Hypothalamus (tissue), 51 donors: ENCODE measurements around the gene HNRNPF.
"Not testable (repeated sequence)": the region's sequence is repeated elsewhere in the genome, so short reads cannot be mapped to it uniquely, and the experiment has no call there.

Experiments used
- DNase-seq, 51 donors: peaks; one replicate each; lab custom pipeline; 2025; lab: John Stamatoyannopoulos, UW

The HNRNPF gene

GRCh38 chr10:43408710-43409384, at the start of gene HNRNPF:
Gene HNRNPF, minus strand, starts transcription at chr10:43409186. Its CDS starts 21,302 bp downstream, at chr10:43387884.
- peak; percentile 74 to 98 (median 92) for DNase-seq

GRCh38 chr10:43458227-43458626, 49.2 kb upstream of the HNRNPF start:
- no peak for DNase-seq

DNA sequence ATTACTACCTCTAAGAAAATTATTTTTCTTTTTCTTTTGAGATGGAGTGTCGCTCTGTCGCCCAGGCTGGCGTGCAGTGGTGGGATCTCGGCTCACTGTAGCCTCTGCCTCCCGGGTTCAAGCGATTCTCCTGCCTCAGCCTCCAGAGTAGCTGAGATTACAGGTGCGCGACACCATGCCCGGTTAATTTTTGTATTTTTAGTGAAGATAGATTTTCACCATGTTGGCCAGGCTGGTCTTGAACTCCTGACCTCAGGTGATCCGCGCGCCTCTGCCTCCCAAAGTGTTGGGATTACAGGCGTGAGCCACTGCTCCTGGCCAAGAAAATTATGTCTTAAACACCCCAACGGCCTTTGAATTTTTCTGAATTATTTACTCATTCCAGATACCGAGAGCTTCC, 47.6 kb upstream of the HNRNPF start:
- not testable (repeated sequence) for DNase-seq

GRCh38 chr10:43454025-43454424, 45.0 kb upstream of the HNRNPF start:
- not testable (repeated sequence) for DNase-seq

GRCh38 chr10:43453266-43453831, 44.4 kb upstream of the HNRNPF start:
- peak in 1 of 51 donors; percentile 8 for DNase-seq

DNA sequence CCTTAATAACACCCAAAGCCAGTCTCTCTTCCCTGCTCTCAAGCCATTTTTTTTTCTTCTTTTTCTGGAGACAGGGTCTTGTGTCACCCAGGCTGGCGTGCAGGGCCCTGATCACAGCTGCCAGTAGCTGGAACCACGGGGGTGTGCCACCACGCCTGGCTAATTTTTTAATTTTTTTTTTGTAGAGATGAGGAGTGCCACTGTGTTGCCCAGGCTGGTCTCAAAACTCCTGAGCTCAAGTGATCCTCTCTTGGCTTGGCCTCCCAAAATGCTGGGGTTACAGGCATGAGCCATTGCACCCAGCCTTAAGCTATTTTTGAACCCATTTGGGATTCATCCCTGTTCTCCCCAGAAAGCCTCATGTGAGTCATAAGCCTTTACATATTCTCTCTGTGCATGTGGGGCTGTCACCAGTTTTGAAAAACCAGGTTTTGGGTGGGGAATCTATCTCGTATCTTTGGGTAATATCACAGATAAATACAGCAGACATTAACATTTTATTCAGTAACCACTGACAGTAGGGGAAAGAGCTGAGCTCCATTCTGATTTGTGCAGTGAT, 43.4 kb upstream of the HNRNPF start:
- no peak for DNase-seq

GRCh38 chr10:43448742-43449141, 39.8 kb upstream of the HNRNPF start:
- no peak for DNase-seq

- not testable (repeated sequence) for DNase-seq
Measured at GRCh38 chr10:43446219-43447017, 37.4 kb upstream of the HNRNPF start.

DNA sequence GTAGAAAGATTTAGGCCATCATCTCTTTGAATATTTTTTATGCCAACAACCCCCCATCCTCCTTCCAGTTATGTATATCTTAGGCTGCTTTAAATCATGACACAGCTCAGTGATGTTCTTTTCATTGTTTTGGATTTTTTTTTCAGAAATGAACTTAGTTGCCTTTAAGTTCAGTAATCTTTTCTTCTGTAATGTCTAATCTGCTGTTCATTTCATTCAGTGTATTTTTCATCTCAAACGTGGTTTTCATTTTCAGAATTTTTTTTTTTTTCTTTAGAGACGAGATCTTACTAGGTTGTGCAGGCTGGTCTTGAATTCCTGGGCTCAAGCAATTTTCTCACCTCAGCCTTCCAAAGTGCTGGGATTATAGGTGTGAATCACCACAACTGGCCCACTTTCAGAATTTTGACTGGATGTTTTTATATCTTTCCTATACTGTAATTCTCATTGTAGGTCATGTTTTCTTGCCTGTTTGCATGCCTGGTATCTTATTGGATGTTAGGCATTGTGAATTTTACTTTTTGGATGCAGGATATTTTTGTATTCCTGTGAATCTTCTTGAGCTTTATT, 36.0 kb upstream of the HNRNPF start:
- no peak for DNase-seq

DNA sequence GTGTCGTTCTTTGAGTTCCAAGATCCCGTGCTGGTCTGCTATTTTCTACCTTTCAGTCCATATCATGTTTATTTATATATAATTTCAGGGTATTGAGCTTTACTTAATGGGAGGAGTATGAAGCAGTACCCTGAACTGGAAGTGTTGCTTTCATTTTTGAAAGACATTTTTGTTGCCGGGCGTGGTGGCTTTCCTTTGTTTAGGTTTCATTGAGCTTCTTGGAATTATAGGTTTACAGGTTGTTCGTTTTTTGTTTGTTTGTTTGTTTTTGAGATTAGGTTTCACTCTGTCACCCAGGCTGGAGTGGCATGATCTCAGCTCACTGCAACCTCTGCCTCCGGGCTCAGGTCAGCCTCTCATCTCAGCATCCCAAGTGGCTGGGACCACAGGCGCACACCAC, 35.3 kb upstream of the HNRNPF start:
- DNase-seq = no peak

DNA sequence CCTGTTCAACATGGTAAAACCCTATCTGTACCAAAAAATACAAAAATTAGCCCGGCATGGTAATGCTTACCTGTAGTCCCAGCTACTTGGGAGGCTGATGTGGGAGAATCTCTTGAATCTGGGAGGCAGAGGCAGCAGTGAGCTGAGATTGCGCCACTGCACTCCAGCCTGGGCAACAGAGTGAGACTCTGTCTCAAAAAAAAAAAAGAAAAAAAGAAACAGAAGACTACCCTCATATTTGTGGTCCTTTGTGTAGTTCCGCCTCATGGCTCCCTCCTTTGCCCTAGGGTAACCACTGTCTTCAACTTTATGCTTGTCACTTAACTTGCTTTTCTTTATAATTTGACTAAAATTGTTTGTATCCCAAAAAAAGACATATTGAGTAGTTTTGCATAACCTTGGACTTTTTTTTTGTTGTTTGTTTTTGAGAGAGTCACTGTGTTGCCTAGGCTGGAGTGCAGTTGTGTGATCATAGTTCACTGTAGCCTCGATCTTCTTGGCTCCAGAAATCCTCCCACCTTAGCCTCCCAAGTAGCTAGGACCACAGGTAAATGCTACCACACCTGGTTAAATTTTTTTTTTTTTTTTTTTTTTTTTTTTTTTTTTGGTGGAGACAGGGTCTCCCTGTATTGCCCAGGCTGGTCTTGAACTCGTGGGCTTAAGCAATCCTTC, 31.6 kb upstream of the HNRNPF start:
- DNase-seq = no peak

DNA sequence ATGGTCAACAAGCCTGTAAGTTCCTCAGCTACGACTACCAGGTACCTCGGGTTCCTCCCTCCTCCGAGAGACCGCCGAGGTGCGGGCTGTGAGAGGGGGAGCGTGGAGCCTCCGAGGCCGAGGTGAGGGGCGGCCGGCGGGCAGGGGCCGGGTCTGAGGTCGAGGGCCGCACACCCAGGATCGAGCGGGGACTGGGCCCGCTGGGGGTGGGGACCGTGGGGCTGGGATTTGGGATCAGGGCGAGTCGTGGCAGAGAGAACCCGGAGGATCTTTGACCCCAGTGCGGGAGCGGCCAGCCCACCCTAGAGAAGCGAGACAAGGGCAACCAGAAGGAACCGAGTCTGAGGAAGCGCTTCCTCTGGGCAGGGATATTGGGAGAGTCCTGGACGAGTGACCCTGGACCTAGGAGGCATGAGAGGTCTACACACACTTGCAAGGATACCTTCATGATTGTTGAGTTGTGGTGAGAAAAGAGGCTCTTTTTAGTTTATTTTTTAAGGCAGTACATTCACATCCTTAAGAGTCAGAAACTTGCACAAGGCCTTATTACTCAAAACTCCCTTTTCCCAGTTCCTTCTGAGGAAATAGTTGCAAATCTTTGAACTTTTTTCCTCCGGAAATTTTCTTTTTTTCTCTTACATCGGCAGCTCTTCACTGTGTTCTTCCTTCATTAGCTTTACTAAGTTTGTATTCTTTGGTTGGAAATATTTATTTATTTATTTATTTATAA, 28.3 kb upstream of the HNRNPF start:
- DNase-seq = peak in 4 of 51 donors; percentile 35 to 59 (median 56)

DNA sequence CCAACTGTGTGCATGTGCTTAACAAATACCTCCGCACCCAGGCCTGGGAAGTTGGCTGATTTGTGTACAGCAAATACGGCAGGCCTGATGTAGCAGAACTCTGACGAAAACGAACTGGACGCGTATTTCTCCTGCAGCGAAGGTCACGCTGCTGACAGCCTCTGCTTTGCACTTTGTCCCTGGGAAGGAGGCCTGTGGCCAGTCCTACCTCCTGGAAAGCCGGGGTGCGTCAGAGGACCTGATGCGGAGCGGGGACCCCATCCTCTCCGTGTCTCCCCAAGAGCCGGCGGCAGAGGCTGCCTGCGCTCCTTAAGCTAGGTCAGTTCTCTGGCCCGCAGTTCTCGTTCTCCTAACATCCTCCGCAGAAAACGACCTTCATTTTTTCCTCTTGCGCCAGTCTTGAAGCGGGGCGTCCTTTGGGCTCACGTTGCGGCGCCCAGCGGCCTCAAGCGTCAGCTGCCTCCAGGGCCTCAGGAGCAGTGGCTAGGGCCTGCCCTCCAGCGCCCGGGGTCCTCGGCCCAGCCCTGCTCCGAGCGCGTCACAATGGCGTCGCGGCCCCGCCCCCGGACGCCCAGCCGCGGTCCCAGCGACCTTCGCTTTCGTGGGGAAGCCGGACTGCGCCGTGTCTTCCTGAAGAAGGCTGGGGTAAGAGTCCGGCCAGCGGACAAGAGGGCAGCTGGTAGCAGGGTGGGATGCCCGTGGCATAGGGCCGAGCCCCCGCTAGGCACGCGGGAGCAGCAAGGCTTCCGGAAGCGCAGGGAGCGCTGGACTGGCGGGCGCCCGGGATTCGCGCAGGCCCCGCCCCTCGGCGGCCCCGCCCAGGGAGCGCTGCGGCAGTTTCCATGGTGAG, 27.5 kb upstream of the HNRNPF start, which contains the start of gene ZNF487:
ZNF487 (plus strand) TSS at position 821 of the 850 bp plus-strand sequence. CDS start 38,703 bp downstream, outside the sequence.
- peak; percentile 32 to 99 (median 87) for DNase-seq

- no peak for DNase-seq
Measured at GRCh38 chr10:43430926-43431663, 22.1 kb upstream of the HNRNPF start.

DNA sequence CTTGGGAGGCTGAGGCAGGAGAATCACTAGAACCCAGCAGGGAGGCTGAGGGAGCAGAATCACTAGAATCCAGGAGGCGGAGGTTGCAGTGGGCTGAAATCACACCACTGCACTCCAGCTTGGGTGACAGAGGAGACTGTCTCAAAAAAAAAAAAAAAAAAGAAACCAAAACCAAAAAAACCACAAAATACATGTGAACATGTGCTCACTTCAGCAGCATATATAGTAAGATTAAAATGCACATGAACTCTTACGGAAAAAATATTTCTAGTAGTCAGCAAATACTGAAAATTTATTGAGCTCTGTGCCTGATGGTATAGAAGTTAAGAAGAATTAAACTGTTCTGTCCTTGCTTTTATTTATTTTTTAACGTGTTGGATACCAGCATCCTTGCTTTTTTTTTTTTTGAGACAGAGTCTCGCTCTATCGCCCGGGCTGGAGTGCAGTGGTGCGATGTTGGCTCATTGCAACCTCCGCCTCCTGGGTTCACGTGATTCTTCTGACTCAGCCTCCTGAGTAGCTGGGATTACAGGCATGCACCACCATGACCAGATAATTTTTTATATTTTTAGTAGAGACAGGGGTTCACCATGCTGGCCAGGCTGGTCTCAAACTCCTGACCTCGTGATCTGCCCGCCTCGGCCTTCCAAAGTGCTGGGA, 18.3 kb upstream of the HNRNPF start:
- DNase-seq = no peak

GRCh38 chr10:43426476-43426875, 17.5 kb upstream of the HNRNPF start:
- not testable (repeated sequence) for DNase-seq

GRCh38 chr10:43424416-43424815, 15.4 kb upstream of the HNRNPF start:
- no peak for DNase-seq
